HL-60 (cell line): ENCODE results near the gene TKTL1.

Experiments
- DNase-seq, 2 experiments: peaks; one replicate each; pipeline ENCODE4 v3.0.0-alpha.2; 2010 to 2020; ENCODE audit warnings: low read depth in 1 of 2, low spot score in 1 of 2
- H3K27ac ChIP-seq: fragments of 250-450 bp; sonication (Bioruptor Pico); replicated peaks from 2 replicates; pipeline ENCODE4 v1.5.1; 2020; ENCODE audit warnings: mild to moderate bottlenecking, moderate library complexity
- H3K27me3 ChIP-seq: fragments of 250-450 bp; sonication (Bioruptor Pico); 2 replicates; pipeline ENCODE4 v1.5.1; 2021; ENCODE audit warnings: mild to moderate bottlenecking, moderate library complexity; ENCODE audit not compliant: insufficient read depth, poor library complexity, severe bottlenecking
- H3K4me3 ChIP-seq: replicated peaks from 2 replicates; pipeline ENCODE4 v1.5.1; 2011; ENCODE audit warnings: mild to moderate bottlenecking, control low read depth, low read length; ENCODE audit not compliant: insufficient read depth
- GABPA ChIP-seq: IDR thresholded peaks from 2 replicates; pipeline ENCODE4 v1.6.1; 2012; ENCODE audit warnings: low read depth
- POLR2AphosphoS5 ChIP-seq: IDR thresholded peaks from 2 replicates; pipeline ENCODE4 v1.6.1; 2012; ENCODE audit warnings: low read depth
- SPI1 ChIP-seq: IDR thresholded peaks from 2 replicates; pipeline ENCODE4 v1.6.1; 2012; ENCODE audit warnings: low read depth, mild to moderate bottlenecking, borderline replicate concordance
- TF ChIP-seq, protein P1 (sequence below): IDR thresholded peaks from 2 replicates; pipeline ENCODE4 v1.6.1; 2012; ENCODE audit warnings: low read depth; ENCODE audit not compliant: insufficient replicate concordance
- TF ChIP-seq, protein P2 (sequence below): IDR thresholded peaks from one replicate; pipeline ENCODE4 v1.5.1; 2011; ENCODE audit warnings: low read length, control low read depth, inconsistent platforms; ENCODE audit not compliant: insufficient read depth

The TKTL1 gene

DNA sequence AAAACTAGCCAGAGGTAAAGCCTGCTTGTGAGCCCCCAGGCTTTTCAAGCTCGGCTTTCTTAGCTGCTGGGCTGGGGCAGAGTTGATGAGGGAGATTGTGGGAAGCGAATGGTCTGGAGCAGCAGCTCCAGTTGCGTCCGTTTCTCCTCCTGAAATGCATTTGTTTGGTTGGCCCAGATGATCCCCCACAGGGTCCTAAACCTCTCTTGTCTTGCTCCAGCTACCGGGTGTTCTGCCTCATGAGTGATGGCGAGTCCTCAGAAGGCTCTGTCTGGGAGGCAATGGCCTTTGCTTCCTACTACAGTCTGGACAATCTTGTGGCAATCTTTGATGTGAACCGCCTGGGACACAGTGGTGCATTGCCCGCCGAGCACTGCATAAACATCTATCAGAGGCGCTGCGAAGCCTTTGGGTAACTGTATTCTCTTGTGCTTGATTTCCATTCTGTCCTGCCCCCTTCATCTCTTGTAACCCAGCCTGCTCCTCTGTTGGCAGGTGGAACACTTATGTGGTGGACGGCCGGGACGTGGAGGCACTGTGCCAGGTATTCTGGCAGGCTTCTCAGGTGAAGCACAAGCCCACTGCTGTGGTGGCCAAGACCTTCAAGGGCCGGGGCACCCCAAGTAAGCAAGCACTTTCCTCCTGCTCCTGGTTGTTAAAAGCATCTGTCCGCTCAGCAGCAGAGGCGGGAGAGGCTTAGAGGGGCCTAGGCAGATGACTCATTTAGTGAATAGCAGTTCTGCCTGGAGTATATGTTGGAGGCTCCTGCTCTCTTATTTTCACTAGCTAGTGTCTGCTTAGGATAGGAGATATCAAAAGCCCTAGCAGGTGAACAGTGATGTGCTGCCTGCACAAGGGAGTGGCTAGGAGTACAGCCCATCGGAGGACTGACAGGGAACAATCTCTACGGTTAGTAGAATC lies 15.3 kb downstream of the TKTL1 start:
- Histone ChIP-seq H3K4me3 (no peak overlapping the region), H3K27ac (no peak overlapping the region), H3K27me3 (no peaks in the 10 kb centered on the region)
- DNase-seq = no peak
- TF ChIP-seq, protein P1, sequence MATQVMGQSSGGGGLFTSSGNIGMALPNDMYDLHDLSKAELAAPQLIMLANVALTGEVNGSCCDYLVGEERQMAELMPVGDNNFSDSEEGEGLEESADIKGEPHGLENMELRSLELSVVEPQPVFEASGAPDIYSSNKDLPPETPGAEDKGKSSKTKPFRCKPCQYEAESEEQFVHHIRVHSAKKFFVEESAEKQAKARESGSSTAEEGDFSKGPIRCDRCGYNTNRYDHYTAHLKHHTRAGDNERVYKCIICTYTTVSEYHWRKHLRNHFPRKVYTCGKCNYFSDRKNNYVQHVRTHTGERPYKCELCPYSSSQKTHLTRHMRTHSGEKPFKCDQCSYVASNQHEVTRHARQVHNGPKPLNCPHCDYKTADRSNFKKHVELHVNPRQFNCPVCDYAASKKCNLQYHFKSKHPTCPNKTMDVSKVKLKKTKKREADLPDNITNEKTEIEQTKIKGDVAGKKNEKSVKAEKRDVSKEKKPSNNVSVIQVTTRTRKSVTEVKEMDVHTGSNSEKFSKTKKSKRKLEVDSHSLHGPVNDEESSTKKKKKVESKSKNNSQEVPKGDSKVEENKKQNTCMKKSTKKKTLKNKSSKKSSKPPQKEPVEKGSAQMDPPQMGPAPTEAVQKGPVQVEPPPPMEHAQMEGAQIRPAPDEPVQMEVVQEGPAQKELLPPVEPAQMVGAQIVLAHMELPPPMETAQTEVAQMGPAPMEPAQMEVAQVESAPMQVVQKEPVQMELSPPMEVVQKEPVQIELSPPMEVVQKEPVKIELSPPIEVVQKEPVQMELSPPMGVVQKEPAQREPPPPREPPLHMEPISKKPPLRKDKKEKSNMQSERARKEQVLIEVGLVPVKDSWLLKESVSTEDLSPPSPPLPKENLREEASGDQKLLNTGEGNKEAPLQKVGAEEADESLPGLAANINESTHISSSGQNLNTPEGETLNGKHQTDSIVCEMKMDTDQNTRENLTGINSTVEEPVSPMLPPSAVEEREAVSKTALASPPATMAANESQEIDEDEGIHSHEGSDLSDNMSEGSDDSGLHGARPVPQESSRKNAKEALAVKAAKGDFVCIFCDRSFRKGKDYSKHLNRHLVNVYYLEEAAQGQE = no peak
- no peak for TF ChIP-seq SPI1
- TF ChIP-seq, protein P2, sequence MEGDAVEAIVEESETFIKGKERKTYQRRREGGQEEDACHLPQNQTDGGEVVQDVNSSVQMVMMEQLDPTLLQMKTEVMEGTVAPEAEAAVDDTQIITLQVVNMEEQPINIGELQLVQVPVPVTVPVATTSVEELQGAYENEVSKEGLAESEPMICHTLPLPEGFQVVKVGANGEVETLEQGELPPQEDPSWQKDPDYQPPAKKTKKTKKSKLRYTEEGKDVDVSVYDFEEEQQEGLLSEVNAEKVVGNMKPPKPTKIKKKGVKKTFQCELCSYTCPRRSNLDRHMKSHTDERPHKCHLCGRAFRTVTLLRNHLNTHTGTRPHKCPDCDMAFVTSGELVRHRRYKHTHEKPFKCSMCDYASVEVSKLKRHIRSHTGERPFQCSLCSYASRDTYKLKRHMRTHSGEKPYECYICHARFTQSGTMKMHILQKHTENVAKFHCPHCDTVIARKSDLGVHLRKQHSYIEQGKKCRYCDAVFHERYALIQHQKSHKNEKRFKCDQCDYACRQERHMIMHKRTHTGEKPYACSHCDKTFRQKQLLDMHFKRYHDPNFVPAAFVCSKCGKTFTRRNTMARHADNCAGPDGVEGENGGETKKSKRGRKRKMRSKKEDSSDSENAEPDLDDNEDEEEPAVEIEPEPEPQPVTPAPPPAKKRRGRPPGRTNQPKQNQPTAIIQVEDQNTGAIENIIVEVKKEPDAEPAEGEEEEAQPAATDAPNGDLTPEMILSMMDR = no peak
- TF ChIP-seq POLR2AphosphoS5 = no peak
- no peak for TF ChIP-seq GABPA

DNA sequence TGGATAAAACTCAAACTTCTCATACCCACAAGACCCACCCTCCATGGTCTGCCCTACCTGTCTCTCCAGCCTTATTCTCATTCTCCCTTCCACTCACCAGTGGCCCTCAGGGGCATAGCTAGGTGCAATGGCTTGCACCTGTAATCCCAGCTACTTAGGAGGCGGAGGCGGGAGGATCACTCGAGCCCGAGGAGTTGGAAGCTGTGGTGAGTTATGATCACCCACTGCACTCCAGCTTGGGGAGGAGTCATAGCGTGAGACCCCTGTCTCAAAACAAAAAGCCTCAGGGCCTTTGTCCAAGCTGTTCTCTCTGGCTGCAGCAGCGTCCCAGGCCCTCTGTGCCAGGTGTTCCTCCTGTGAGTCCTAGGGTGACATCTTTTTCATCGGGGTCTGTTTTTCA lies 16.5 kb downstream of the TKTL1 start:
- no peak for DNase-seq
- Histone ChIP-seq H3K27me3 (no peaks in the 10 kb centered on the region), H3K27ac (no peak overlapping the region), H3K4me3 (no peak overlapping the region)
- TF ChIP-seq, protein P1 = no peak
- no peak for TF ChIP-seq POLR2AphosphoS5
- TF ChIP-seq SPI1 = no peak
- TF ChIP-seq GABPA = no peak
- TF ChIP-seq, protein P2 = no peak

DNA sequence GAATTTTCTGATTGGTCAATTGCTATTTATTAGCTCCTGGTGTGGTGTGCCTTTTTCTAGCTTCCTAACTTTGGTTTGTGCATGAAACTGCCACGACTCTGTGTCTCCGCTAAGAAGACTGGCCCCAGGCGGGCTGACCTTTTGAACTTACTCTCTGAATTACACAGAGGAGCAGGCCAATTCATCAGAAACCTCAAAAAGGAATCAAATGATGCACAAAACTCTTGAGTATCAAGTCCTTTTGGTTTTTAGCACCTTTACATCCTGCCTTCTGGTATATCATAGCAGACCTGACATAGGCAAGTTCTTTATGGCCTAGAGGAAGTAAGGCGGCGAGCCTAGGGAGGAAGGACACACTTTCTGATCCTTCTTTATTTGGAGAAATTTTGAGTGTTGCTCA lies 17.6 kb downstream of the TKTL1 start:
- Histone ChIP-seq H3K27ac (no peak overlapping the region), H3K27me3 (no peaks in the 10 kb centered on the region), H3K4me3 (no peak overlapping the region)
- no peak for TF ChIP-seq GABPA
- no peak for TF ChIP-seq POLR2AphosphoS5
- TF ChIP-seq, protein P1 = no peak
- TF ChIP-seq, protein P2 = no peak
- no peak for TF ChIP-seq SPI1
- no peak for DNase-seq
